HCT116 (cell line): Measurements from ENCODE around the gene IMPDH1. TPM values are rescaled to one million over a fixed set of nuclear protein-coding genes. Genes with fewer than 3 reads are reported as not detected.
A peak's percentile ranks its signal among the peaks of the same experiment; 100 is the strongest.

ENCODE experiments used
- ATAC-seq: fragments of 200-7000 bp; cut with Tn5 transposase; 2 replicates; pipeline ENCODE4 v1.9.1; 2020; ENCODE audit warnings: mild to moderate bottlenecking, moderate library complexity
- BruUV-seq: library from RNA; stranded (reverse); fragments of 400-500 nt; replicated peaks from 2 replicates; lab custom pipeline; 2021; lab: Mats Ljungman, UMichigan
- CTCF ChIA-PET: fragments of 300-600 bp; sonication (Branson Sonifier 250); formaldehyde crosslinking; loops from one replicate; lab custom pipeline; 2021; ENCODE audit warnings: antibody characterized with exemption; lab: Charles Lee
- POLR2A ChIA-PET: fragments of 300-600, 350-600 bp; sonication (Branson Sonifier 250); formaldehyde crosslinking; loops from one replicate; lab custom pipeline; 2021; ENCODE audit warnings: antibody characterized with exemption; lab: Charles Lee
- RAD21 ChIA-PET, 2 experiments: fragments of 300-600 bp; sonication (Branson Sonifier 250); formaldehyde crosslinking; loops; one replicate each; lab custom pipeline; 2023; ENCODE audit warnings: low total read pairs in 2 of 2; ENCODE audit not compliant: uncharacterized antibody in 2 of 2, unreplicated experiment in 2 of 2, low non-redundant PET in 1 of 2; lab: Charles Lee
- DNase-seq: peaks from one replicate; pipeline ENCODE4 v3.0.0-alpha.2; 2010; ENCODE audit warnings: low read depth, low spot score
- H2AFZ ChIP-seq: fragments of 200-600 bp; shearing (Covaris generic), sonication (generic); 2 replicates; pipeline ENCODE4 v1.6.1; 2017; ENCODE audit warnings: low read depth, mixed run types, mixed read lengths, antibody characterized with exemption, low read length; ENCODE audit not compliant: poor library complexity, severe bottlenecking
- H3K27ac ChIP-seq: 2 replicates; pipeline ENCODE4 v1.5.1; 2012; ENCODE audit warnings: low read depth, low read length
- H3K27me3 ChIP-seq: fragments of 200-600 bp; sonication (generic); 2 replicates; pipeline ENCODE4 v1.6.1; 2016; ENCODE audit warnings: mixed run types, low read length, mixed read lengths; ENCODE audit not compliant: insufficient read depth
- H3K36me3 ChIP-seq, 2 experiments: fragments of 200-500 bp in 1 of 2; fragments of 200-600 bp in 1 of 2; sonication (Bioruptor generic) in 1 of 2; sonication (generic) in 1 of 2; 2 replicates each; pipeline versions ENCODE4 v1.5.1 to v1.6.1; 2014 to 2016; ENCODE audit warnings: low read length in 2 of 2, inconsistent platforms in 1 of 2, mixed read lengths in 1 of 2, mixed run types in 1 of 2; ENCODE audit not compliant: insufficient read depth in 2 of 2, control insufficient read depth in 1 of 2
- H3K4me1 ChIP-seq, 2 experiments: fragments of 200-600 bp in 1 of 2; sonication (generic) in 1 of 2; 2 replicates each; pipeline versions ENCODE4 v1.5.1 to v1.6.1; 2012 to 2017; ENCODE audit warnings: low read length in 2 of 2, inconsistent platforms in 1 of 2, mild to moderate bottlenecking in 1 of 2, mixed read lengths in 1 of 2, mixed run types in 1 of 2, moderate library complexity in 1 of 2; ENCODE audit not compliant: insufficient read depth in 2 of 2, control insufficient read depth in 1 of 2
- H3K4me2 ChIP-seq: fragments of 200-600 bp; sonication (generic); 2 replicates; pipeline ENCODE4 v1.6.1; 2017; ENCODE audit warnings: mixed run types, low read length, mixed read lengths
- H3K4me3 ChIP-seq, 2 experiments: fragments of 200-600 bp in 1 of 2; sonication (generic) in 1 of 2; replicated peaks in 1 of 2; 2 replicates each; pipeline ENCODE4 v1.5.1; 2011 to 2016; ENCODE audit warnings: low read length in 2 of 2, control low read depth in 1 of 2, low read depth in 1 of 2, mild to moderate bottlenecking in 1 of 2, mixed read lengths in 1 of 2, mixed run types in 1 of 2
- H3K79me2 ChIP-seq: fragments of 200-600 bp; sonication (generic); 2 replicates; pipeline ENCODE4 v1.6.1; 2017; ENCODE audit warnings: mild to moderate bottlenecking, mixed run types, low read length, moderate library complexity, mixed read lengths; ENCODE audit not compliant: insufficient read depth
- H3K9ac ChIP-seq: fragments of 200-600 bp; sonication (generic); 2 replicates; pipeline ENCODE4 v1.6.1; 2016; ENCODE audit warnings: low read length, mixed read lengths
- H3K9me2 ChIP-seq: fragments of 200-600 bp; sonication (generic), shearing (Covaris generic); 2 replicates; pipeline ENCODE4 v1.6.1; 2017; ENCODE audit warnings: mixed run types, mild to moderate bottlenecking, moderate library complexity; ENCODE audit not compliant: insufficient read depth
- H3K9me3 ChIP-seq, 2 experiments: fragments of 200-500 bp in 1 of 2; fragments of 200-600 bp in 1 of 2; sonication (Bioruptor generic) in 1 of 2; sonication (generic) in 1 of 2; 2 replicates each; pipeline ENCODE4 v1.6.1; 2014 to 2017; ENCODE audit warnings: low read length in 2 of 2, mixed read lengths in 2 of 2, inconsistent platforms in 1 of 2, low read depth in 1 of 2, mild to moderate bottlenecking in 1 of 2, mixed run types in 1 of 2, moderate library complexity in 1 of 2; ENCODE audit not compliant: control insufficient read depth in 1 of 2, insufficient read depth in 1 of 2
- H4K20me1 ChIP-seq: fragments of 200-600 bp; sonication (generic), shearing (Covaris generic); 2 replicates; pipeline ENCODE4 v1.6.1; 2017; ENCODE audit warnings: mixed run types, mild to moderate bottlenecking, moderate library complexity; ENCODE audit not compliant: insufficient read depth
- POLR2A ChIP-seq: IDR thresholded peaks from 2 replicates; pipeline ENCODE4 v1.7.0; 2011; ENCODE audit warnings: borderline replicate concordance; ENCODE audit not compliant: insufficient read depth, insufficient read length; ENCODE audit errors: extremely low read depth
- POLR2AphosphoS5 ChIP-seq: IDR thresholded peaks from 2 replicates; pipeline ENCODE4 v1.6.1; 2011; ENCODE audit warnings: mild to moderate bottlenecking, low read depth, low read length, moderate library complexity
- SIN3A ChIP-seq: IDR thresholded peaks from 2 replicates; pipeline ENCODE4 v1.6.1; 2012; ENCODE audit warnings: low read depth
- TCF7L2 ChIP-seq: IDR thresholded peaks from 2 replicates; pipeline ENCODE4 v1.7.0; 2011; ENCODE audit warnings: borderline replicate concordance, inconsistent platforms; ENCODE audit not compliant: insufficient read depth, insufficient read length; ENCODE audit errors: extremely low read depth
- ZFX ChIP-seq: fragments of 450-650 bp; IDR thresholded peaks from 2 replicates; pipeline ENCODE4 v1.6.1; 2017
- intact Hi-C: fragments of 100-400 bp; cut with micrococcal nuclease; formaldehyde crosslinking; loops from 2 replicates; pipeline ENCODE4 v1.10.0; 2022
- total RNA-seq: library from RNA; stranded (reverse); gene quantifications from one replicate; pipeline ENCODE4 v1.2.1, GENCODE V29; 2021; ENCODE audit not compliant: unreplicated experiment
- TF ChIP-seq, protein P1 (sequence below), 3 experiments: fragments of 200-600 bp in 1 of 3; sonication (generic) in 1 of 3; IDR thresholded peaks in 2 of 3; conservative IDR thresholded peaks in 1 of 3; 2 replicates each; pipeline ENCODE4 v1.5.1; 2012 to 2017; ENCODE audit warnings: low read depth in 2 of 3, low read length in 2 of 3, antibody characterized with exemption in 1 of 3, borderline replicate concordance in 1 of 3, control low read depth in 1 of 3, mild to moderate bottlenecking in 1 of 3, mixed read lengths in 1 of 3, mixed run types in 1 of 3, moderate library complexity in 1 of 3; ENCODE audit not compliant: insufficient read depth in 1 of 3
- TF ChIP-seq, protein P2 (sequence below): IDR thresholded peaks from 2 replicates; pipeline ENCODE4 v1.6.1; 2012

Gene IMPDH1
- total RNA-seq, 1 experiment from 2014 or later: 98.2 TPM

DNA sequence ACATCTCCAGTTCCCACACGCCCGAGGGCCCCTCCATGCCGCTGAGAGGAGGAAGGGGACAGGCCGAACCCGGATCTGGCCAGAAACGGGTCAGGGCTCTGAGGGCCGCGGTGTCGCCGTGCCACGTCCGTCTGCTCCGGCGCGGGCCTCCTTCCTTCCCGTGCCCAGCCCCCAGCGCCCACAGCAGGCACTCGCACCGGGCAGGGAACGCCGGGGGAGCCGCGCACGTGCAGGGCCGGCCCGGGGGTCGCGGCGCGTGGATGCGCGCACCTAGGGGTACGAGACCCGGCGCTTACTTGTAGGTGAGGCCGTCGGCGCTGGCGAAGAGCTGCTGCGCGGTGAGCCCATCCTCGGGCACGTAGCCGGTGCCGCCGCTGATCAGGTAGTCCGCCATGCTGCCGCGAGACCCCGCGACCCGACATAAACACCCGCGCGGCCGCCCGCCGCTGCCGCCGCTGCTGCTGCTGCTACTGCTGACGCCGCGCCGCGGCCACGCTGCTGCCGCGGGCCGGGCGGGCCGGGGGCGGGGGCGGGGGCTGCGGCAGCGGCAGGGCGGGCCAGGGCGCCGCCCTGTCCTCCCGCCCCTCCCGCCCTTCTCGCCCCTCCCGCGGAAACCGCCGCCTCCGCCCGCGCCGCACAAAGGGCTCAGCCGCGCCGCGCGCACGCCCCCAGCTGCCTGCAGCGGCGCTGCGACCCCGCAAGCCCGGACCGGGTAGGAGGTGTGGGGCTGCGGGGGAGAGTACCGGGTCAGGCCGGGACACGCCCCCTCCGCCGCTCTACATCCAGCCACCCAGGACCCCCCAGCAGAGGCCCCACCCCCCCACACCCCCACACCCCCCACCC, 4.1 kb downstream of the IMPDH1 start:
- Histone ChIP-seq H3K27ac (peak overlapping the region; percentile 73), H3K79me2 (peaks cover 33% of the 10 kb centered on the region), H3K9me2 (no peaks in the 10 kb centered on the region), H3K4me3 (peak overlapping the region; percentile 84 to 96), H2AFZ (no peak overlapping the region), H3K9me3 (no peaks in the 10 kb centered on the region), H4K20me1 (no peaks in the 10 kb centered on the region), H3K4me1 (peaks cover 29 to 53% of the 10 kb centered on the region in 2 experiments), H3K36me3 (peaks cover 11 to 17% of the 10 kb centered on the region in 2 experiments; a peak in 3 of 4 replicates), H3K4me2 (peak overlapping the region; percentile 98), H3K27me3 (no peaks in the 10 kb centered on the region), H3K9ac (peak overlapping the region; percentile 94)
- POLR2A ChIA-PET: no interaction called here
- CTCF ChIA-PET: interaction anchor here (1.1 to 1.3 kb wide), 2 partner anchors 18 to 58 kb away, joined by 3 to 4 read pairs; no protein-coding TSS in a partner anchor
- no peak for DNase-seq
- TF ChIP-seq TCF7L2 (peak; percentile 28), POLR2AphosphoS5 (peak; percentile 48; the same call in 1 of the 2 replicates), SIN3A (no peak), ZFX (peak; percentile 80), POLR2A (peak; percentile 54)
- TF ChIP-seq, protein P1, sequence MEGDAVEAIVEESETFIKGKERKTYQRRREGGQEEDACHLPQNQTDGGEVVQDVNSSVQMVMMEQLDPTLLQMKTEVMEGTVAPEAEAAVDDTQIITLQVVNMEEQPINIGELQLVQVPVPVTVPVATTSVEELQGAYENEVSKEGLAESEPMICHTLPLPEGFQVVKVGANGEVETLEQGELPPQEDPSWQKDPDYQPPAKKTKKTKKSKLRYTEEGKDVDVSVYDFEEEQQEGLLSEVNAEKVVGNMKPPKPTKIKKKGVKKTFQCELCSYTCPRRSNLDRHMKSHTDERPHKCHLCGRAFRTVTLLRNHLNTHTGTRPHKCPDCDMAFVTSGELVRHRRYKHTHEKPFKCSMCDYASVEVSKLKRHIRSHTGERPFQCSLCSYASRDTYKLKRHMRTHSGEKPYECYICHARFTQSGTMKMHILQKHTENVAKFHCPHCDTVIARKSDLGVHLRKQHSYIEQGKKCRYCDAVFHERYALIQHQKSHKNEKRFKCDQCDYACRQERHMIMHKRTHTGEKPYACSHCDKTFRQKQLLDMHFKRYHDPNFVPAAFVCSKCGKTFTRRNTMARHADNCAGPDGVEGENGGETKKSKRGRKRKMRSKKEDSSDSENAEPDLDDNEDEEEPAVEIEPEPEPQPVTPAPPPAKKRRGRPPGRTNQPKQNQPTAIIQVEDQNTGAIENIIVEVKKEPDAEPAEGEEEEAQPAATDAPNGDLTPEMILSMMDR (IDR thresholded peaks at IDR 0.05 in 2 of 3, conservative IDR thresholded peaks at IDR 0.05 in 1 of 3; ENCODE audit: borderline replicate concordance in 1 of 3, insufficient read depth in 1 of 3, low read depth in 2 of 3, low read length in 2 of 3): no peak
- TF ChIP-seq, protein P2, sequence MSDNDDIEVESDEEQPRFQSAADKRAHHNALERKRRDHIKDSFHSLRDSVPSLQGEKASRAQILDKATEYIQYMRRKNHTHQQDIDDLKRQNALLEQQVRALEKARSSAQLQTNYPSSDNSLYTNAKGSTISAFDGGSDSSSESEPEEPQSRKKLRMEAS: no peak
- no TSS peak for BruUV-seq
- intact Hi-C loops: no loop called here
- ATAC-seq: peak; percentile 25
- RAD21 ChIA-PET: no interaction called here
